Lung (tissue), 12 donors: ENCODE data around the gene PAX1. TPM values are rescaled to one million over a fixed set of nuclear protein-coding genes. Genes with fewer than 3 reads are reported as not detected.

ENCODE experiments used
- ATAC-seq: fragments of 200-7000 bp; cut with Tn5 transposase; one replicate; pipeline ENCODE4 v1.9.1; 2020; ENCODE audit warnings: moderate number of reproducible peaks; ENCODE audit not compliant: insufficient read depth, low FRiP score
- DNase-seq, 3 donors: peaks; one replicate each; pipeline ENCODE4 v3.0.0-alpha.2; 2013 to 2017
- H3K27ac ChIP-seq, 2 donors: one replicate each; pipeline ENCODE4 v1.5.1; 2013; ENCODE audit warnings: mild to moderate bottlenecking in 2 of 2, moderate library complexity in 2 of 2, control low read depth in 1 of 2, inconsistent platforms in 1 of 2, low read depth in 1 of 2, low read length in 1 of 2
- H3K27me3 ChIP-seq, 3 donors: one replicate each; pipeline ENCODE4 v1.5.1; 2013; ENCODE audit warnings: low read length in 2 of 3; ENCODE audit not compliant: control insufficient read depth in 3 of 3, insufficient read depth in 3 of 3
- H3K36me3 ChIP-seq, 4 donors: one replicate each; pipeline ENCODE4 v1.5.1; 2013; ENCODE audit warnings: low read length in 4 of 4, mild to moderate bottlenecking in 1 of 4, moderate library complexity in 1 of 4; ENCODE audit not compliant: control insufficient read depth in 4 of 4, insufficient read depth in 4 of 4
- H3K4me1 ChIP-seq, 5 donors: one replicate each; pipeline ENCODE4 v1.5.1; 2013; ENCODE audit warnings: low read length in 5 of 5, mild to moderate bottlenecking in 2 of 5, moderate library complexity in 1 of 5; ENCODE audit not compliant: control insufficient read depth in 5 of 5, insufficient read depth in 5 of 5
- H3K4me3 ChIP-seq: one replicate; pipeline ENCODE4 v1.5.1; 2013; ENCODE audit warnings: mild to moderate bottlenecking, control low read depth, moderate library complexity
- H3K9ac ChIP-seq, 2 donors: one replicate each; pipeline ENCODE4 v1.5.1; 2013; ENCODE audit warnings: low read length in 2 of 2, control low read depth in 1 of 2; ENCODE audit not compliant: insufficient read depth in 1 of 2
- H3K9me3 ChIP-seq, 4 donors: one replicate each; pipeline ENCODE4 v1.5.1; 2013; ENCODE audit warnings: low read length in 3 of 4, mild to moderate bottlenecking in 1 of 4, moderate library complexity in 1 of 4; ENCODE audit not compliant: control insufficient read depth in 4 of 4, insufficient read depth in 3 of 4
- WGBS, 2 donors: extraction: QIAGEN DNeasy Blood & Tissue Kit; methylation state at CpG; one replicate each; pipeline ENCODE4 v1.1.7; 2013; 5-methylcytosine and 5-hydroxymethylcytosine counted together
- polyA plus RNA-seq, 2 donors: library from polyadenylated mRNA; stranded (reverse); fragments of 200-250 nt; gene quantifications; one replicate each; pipeline ENCODE4 v1.2.1, GENCODE V29; 2013
- total RNA-seq, 2 donors: library from RNA; depleted of rRNA in 1 of 2; stranded (reverse); fragments of >200 nt in 1 of 2; gene quantifications; one replicate each; pipeline ENCODE4 v1.2.1, GENCODE V29; 2014 to 2021
- TF ChIP-seq, protein P1 (sequence below): IDR thresholded peaks from 2 replicates; pipeline ENCODE4 v1.5.1; 2012; ENCODE audit warnings: mild to moderate bottlenecking; ENCODE audit errors: control extremely low read depth, extremely low read depth
- donor health status: control.
- donor health status: control.
- donor health status: Bipolar disorder and iron deficiency.
- donor health status: healthy.
- donor health status: DM: yes; HTN: yes; CAD: no.

Gene PAX1
- total and polyA plus RNA-seq, 4 donors, result 0.05 to 0.14 (median 0.06) TPM; not detected in 1

DNA sequence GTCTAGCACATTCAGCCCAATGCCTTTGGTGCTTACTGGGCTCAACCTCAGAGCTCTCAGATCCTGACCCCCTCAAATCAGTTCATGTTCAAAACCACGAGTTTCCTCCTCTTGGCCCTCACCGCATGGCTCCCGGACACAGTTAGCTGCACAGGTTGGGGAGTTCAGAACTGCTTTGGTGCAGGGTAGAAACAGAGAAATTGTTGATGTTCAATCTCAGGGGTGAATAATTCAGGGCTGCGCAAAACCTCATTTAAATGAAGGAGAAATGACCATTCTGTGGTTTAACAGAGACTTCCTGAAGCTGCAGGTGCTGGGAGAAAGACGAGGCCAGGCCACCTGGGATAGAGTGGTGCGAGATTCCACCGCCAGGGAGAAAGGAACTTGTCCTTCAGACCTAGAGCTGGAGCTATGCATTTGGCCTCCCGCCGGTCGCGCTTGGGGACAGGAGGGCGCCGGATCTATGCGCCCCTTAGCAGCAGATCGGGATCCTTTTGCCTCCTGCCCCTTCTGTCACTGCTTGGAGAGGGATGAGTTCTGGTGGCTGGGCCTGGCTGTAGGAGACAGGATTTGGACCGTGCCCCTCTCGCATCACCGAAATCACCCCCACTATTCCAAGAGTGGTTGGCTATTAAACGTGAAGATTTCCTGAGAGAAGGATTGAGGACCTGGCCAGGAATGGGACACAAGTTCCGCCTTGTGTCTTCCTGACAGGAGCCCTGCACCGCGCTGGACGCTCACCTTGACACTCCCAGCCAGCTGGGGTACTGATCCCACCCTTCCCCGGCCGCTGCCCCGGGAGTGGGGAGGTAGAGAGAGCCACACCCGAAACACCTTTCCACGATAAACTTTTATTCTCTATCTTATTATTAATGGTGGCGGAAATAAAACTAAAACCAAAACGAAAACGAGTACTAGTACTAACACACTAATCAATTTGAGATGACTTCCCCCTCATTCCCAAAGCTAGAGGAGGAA is 767 bp upstream of the PAX1 start:
- H3K27me3 ChIP-seq, result peaks cover 45 to 96% (median 88%) of the 10 kb centered on the region in 3 donors
- DNase-seq (no peak), ATAC-seq (no peak)
- H3K9ac ChIP-seq, result no peak overlapping the region
- H3K4me3 ChIP-seq, result no peak overlapping the region
- peaks cover 0 to 15% (median 0%) of the 10 kb centered on the region in 4 donors for H3K9me3 ChIP-seq
- peaks cover 0 to 16% (median 2%) of the 10 kb centered on the region in 5 donors for H3K4me1 ChIP-seq
- TF ChIP-seq, protein P1, sequence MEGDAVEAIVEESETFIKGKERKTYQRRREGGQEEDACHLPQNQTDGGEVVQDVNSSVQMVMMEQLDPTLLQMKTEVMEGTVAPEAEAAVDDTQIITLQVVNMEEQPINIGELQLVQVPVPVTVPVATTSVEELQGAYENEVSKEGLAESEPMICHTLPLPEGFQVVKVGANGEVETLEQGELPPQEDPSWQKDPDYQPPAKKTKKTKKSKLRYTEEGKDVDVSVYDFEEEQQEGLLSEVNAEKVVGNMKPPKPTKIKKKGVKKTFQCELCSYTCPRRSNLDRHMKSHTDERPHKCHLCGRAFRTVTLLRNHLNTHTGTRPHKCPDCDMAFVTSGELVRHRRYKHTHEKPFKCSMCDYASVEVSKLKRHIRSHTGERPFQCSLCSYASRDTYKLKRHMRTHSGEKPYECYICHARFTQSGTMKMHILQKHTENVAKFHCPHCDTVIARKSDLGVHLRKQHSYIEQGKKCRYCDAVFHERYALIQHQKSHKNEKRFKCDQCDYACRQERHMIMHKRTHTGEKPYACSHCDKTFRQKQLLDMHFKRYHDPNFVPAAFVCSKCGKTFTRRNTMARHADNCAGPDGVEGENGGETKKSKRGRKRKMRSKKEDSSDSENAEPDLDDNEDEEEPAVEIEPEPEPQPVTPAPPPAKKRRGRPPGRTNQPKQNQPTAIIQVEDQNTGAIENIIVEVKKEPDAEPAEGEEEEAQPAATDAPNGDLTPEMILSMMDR, result no peak
- H3K36me3 ChIP-seq, result no peaks in the 10 kb centered on the region
- WGBS, 2 donors, result 3 to 6% methylated on average over 31 of the region's 31 CpGs
- no peak overlapping the region for H3K27ac ChIP-seq

DNA sequence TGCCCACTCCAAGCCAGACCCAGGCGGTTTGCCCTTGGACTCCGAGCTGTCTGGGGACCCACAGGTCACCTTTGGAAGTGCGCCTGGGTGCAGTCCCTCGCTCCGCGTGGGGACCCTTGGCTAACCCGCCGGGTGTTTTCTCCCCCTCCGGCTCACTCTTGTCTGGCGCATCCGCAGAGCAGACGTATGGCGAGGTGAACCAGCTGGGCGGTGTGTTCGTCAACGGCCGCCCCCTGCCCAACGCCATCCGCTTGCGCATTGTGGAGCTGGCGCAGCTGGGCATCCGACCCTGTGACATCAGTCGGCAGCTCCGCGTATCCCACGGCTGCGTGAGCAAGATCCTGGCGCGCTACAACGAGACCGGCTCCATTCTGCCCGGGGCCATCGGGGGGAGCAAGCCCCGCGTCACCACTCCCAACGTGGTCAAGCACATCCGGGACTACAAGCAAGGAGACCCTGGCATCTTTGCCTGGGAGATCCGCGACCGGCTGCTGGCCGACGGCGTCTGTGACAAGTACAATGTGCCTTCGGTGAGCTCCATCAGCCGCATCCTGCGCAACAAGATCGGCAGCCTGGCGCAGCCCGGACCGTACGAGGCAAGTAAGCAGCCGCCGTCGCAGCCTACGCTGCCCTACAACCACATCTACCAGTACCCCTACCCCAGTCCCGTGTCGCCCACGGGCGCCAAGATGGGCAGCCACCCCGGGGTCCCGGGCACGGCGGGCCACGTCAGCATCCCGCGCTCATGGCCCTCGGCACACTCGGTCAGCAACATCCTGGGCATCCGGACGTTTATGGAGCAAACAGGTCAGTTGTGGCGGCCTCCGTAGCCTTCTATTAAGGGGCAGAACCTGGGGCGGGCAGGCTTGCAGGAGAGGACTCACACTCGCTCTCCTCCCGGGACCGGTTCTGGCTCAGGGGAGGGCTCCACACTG is 1.1 kb downstream of the PAX1 start:
- WGBS, 2 donors, result 4% methylated on average over 75 to 76 of the region's 76 CpGs
- Histone ChIP-seq H3K9me3 (peaks cover 0 to 13% (median 0%) of the 10 kb centered on the region in 4 donors), H3K4me1 (peaks cover 0 to 12% (median 0%) of the 10 kb centered on the region in 5 donors), H3K4me3 (no peak overlapping the region), H3K9ac (no peak overlapping the region), H3K27ac (no peak overlapping the region), H3K27me3 (peaks cover 41 to 94% (median 84%) of the 10 kb centered on the region in 3 donors), H3K36me3 (no peaks in the 10 kb centered on the region)
- ATAC-seq (no peak), DNase-seq (no peak)
- TF ChIP-seq, protein P1, result no peak

DNA sequence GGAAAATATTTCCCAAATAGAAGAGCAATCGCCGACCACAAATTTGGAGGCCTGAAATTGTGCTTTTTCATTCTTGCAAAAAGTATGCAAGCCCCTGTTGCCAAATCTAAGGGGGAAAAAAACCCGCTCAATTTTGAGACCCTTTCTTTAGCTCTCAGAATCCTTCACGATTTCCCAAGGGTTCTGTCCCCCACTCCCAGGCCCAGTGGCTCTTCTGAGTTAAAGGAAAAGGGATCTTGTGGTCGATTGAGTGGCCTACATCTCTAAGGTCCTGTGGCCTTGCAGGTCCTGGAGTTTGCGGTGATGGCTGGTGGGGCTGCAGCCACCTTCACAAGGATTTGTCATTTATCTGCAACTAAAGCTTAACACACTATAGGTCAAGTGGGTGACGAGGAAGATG is 1.8 kb downstream of the PAX1 start:
- peaks cover 0 to 13% (median 0%) of the 10 kb centered on the region in 4 donors for H3K9me3 ChIP-seq
- DNase-seq (no peak), ATAC-seq (no peak)
- TF ChIP-seq, protein P1, result no peak
- 14 to 15% methylated on average over 7 of the region's 7 CpGs for WGBS, 2 donors
- no peak overlapping the region for H3K4me3 ChIP-seq
- no peaks in the 10 kb centered on the region for H3K36me3 ChIP-seq
- H3K27me3 ChIP-seq, result peaks cover 41 to 94% (median 84%) of the 10 kb centered on the region in 3 donors
- H3K27ac ChIP-seq, result no peak overlapping the region
- peaks cover 0 to 10% (median 0%) of the 10 kb centered on the region in 5 donors for H3K4me1 ChIP-seq
- H3K9ac ChIP-seq, result no peak overlapping the region
